ENCODE data around the gene SLC39A1. TPM values are rescaled to one million over a fixed set of nuclear protein-coding genes. Genes with fewer than 3 reads are reported as not detected.

The SLC39A1 gene
- total and polyA plus RNA-seq, 9 of the 15 experiments (the other 6 are each of a cell fraction or from before 2014, with no cell fraction given), result 9.9 to 81.1 (median 62.7) TPM

DNA sequence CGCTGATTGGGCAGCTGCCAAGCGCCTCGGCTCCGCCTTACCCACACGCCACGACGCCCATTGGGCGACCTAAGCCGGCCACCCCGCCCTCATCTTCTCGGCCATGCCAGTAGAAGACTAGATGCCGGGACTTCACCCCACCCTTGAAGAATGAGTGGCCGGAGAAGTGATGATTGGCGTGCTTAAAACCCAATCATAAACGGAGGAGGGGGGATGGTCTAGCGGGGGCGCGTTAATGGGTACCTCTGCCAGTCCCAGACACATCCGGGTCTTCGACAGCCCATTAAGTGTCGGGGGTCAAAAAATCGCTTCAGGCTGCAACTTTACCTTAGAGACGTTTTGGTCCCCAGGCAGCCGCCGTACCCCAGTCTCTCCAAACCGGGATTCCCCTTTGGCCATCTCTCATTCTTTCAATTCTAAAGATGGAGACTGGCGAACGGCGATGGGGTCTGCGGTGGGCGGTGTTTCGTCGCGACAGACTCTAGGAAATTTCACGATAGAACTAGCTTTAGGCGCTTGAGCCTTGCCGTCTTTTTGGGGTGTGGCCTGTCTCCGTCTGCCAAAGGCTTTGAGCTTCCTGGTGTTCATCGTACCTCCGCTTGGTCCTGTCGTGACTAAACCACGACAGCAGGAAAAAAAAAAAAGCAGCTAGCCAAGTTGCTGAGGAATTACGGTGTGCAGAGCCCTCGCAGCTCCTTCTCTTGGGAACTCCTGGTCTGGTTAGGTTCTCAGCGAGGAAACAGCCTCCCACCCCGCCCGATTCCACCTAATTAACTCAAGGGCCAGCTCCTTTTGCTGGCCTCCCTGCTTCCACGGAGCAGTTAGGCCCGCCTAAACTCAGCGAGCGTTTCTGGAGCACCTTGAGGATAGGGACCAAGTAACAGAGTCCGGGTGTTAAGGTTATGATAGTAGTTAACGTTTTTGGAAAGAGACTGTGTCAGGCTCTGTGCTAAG is 40.1 kb downstream of the SLC39A1 start, which contains the start of gene GATAD2B (continued):
- TF ChIP-seq, protein P1, sequence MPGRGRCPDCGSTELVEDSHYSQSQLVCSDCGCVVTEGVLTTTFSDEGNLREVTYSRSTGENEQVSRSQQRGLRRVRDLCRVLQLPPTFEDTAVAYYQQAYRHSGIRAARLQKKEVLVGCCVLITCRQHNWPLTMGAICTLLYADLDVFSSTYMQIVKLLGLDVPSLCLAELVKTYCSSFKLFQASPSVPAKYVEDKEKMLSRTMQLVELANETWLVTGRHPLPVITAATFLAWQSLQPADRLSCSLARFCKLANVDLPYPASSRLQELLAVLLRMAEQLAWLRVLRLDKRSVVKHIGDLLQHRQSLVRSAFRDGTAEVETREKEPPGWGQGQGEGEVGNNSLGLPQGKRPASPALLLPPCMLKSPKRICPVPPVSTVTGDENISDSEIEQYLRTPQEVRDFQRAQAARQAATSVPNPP (IDR thresholded peaks at IDR 0.05; ENCODE audit: borderline replicate concordance, insufficient read depth, insufficient read length), result no peak
- TF ChIP-seq NR2F6 (CRISPR knock-in tag; IDR thresholded peaks at IDR 0.05) (no peak), ZNF584 (CRISPR knock-in tag; IDR thresholded peaks at IDR 0.05; ENCODE audit: low read depth) (no peak), NFE2 (IDR thresholded peaks at IDR 0.05; ENCODE audit: low read depth) (peak; percentile 6; the same call in 1 of the 2 replicates), DIDO1 (tag; IDR thresholded peaks at IDR 0.05; ENCODE audit: low read depth) (0 out of 2 replicates have a peak, but pooled peaks have one; percentile 16), MEF2A (IDR thresholded peaks at IDR 0.05; ENCODE audit: control insufficient read depth, low read depth, low read length) (no peak), ZNF253 (CRISPR knock-in tag; conservative IDR thresholded peaks at IDR 0.05) (no peak), DPF2 (IDR thresholded peaks at IDR 0.05) (peak; percentile 20; the same call in 1 of the 2 replicates), BCL6 (CRISPR knock-in tag; IDR thresholded peaks at IDR 0.05) (no peak), JUNB (CRISPR knock-in tag; conservative IDR thresholded peaks at IDR 0.05) (no peak)
- TF ChIP-seq, protein P2, sequence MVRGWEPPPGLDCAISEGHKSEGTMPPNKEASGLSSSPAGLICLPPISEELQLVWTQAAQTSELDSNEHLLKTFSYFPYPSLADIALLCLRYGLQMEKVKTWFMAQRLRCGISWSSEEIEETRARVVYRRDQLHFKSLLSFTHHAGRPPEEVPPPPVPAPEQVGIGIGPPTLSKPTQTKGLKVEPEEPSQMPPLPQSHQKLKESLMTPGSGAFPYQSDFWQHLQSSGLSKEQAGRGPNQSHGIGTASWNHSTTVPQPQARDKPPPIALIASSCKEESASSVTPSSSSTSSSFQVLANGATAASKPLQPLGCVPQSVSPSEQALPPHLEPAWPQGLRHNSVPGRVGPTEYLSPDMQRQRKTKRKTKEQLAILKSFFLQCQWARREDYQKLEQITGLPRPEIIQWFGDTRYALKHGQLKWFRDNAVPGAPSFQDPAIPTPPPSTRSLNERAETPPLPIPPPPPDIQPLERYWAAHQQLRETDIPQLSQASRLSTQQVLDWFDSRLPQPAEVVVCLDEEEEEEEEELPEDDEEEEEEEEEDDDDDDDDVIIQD (CRISPR knock-in tag; IDR thresholded peaks at IDR 0.05), result no peak
- TF ChIP-seq, protein P3, sequence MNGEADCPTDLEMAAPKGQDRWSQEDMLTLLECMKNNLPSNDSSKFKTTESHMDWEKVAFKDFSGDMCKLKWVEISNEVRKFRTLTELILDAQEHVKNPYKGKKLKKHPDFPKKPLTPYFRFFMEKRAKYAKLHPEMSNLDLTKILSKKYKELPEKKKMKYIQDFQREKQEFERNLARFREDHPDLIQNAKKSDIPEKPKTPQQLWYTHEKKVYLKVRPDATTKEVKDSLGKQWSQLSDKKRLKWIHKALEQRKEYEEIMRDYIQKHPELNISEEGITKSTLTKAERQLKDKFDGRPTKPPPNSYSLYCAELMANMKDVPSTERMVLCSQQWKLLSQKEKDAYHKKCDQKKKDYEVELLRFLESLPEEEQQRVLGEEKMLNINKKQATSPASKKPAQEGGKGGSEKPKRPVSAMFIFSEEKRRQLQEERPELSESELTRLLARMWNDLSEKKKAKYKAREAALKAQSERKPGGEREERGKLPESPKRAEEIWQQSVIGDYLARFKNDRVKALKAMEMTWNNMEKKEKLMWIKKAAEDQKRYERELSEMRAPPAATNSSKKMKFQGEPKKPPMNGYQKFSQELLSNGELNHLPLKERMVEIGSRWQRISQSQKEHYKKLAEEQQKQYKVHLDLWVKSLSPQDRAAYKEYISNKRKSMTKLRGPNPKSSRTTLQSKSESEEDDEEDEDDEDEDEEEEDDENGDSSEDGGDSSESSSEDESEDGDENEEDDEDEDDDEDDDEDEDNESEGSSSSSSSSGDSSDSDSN (IDR thresholded peaks at IDR 0.05; ENCODE audit: borderline replicate concordance in 1 of 2, low read depth in 2 of 2, low read length in 2 of 2), result no peak
- TF ChIP-seq, protein P4, sequence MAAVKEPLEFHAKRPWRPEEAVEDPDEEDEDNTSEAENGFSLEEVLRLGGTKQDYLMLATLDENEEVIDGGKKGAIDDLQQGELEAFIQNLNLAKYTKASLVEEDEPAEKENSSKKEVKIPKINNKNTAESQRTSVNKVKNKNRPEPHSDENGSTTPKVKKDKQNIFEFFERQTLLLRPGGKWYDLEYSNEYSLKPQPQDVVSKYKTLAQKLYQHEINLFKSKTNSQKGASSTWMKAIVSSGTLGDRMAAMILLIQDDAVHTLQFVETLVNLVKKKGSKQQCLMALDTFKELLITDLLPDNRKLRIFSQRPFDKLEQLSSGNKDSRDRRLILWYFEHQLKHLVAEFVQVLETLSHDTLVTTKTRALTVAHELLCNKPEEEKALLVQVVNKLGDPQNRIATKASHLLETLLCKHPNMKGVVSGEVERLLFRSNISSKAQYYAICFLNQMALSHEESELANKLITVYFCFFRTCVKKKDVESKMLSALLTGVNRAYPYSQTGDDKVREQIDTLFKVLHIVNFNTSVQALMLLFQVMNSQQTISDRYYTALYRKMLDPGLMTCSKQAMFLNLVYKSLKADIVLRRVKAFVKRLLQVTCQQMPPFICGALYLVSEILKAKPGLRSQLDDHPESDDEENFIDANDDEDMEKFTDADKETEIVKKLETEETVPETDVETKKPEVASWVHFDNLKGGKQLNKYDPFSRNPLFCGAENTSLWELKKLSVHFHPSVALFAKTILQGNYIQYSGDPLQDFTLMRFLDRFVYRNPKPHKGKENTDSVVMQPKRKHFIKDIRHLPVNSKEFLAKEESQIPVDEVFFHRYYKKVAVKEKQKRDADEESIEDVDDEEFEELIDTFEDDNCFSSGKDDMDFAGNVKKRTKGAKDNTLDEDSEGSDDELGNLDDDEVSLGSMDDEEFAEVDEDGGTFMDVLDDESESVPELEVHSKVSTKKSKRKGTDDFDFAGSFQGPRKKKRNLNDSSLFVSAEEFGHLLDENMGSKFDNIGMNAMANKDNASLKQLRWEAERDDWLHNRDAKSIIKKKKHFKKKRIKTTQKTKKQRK (IDR thresholded peaks at IDR 0.05; ENCODE audit: borderline replicate concordance, low read depth, low read length), result peak; percentile 86
- TF ChIP-seq, protein P5, sequence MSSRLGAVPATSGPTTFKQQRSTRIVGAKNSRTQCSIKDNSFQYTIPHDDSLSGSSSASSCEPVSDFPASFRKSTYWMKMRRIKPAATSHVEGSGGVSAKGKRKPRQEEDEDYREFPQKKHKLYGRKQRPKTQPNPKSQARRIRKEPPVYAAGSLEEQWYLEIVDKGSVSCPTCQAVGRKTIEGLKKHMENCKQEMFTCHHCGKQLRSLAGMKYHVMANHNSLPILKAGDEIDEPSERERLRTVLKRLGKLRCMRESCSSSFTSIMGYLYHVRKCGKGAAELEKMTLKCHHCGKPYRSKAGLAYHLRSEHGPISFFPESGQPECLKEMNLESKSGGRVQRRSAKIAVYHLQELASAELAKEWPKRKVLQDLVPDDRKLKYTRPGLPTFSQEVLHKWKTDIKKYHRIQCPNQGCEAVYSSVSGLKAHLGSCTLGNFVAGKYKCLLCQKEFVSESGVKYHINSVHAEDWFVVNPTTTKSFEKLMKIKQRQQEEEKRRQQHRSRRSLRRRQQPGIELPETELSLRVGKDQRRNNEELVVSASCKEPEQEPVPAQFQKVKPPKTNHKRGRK (tag; IDR thresholded peaks at IDR 0.05), result no peak
